HUES48 (cell line): ENCODE measurements around the gene HCK.

Experiments
- H3K27ac ChIP-seq: one replicate; pipeline ENCODE4 v1.7.0; 2013; ENCODE audit warnings: low read depth, low read length, inconsistent platforms
- H3K27me3 ChIP-seq: 2 replicates; pipeline ENCODE4 v1.6.1; 2013; ENCODE audit warnings: mild to moderate bottlenecking, low read length; ENCODE audit not compliant: control insufficient read depth, insufficient read depth
- H3K36me3 ChIP-seq: 2 replicates; pipeline ENCODE4 v1.6.1; 2013; ENCODE audit warnings: low read length; ENCODE audit not compliant: control insufficient read depth, insufficient read depth
- H3K4me1 ChIP-seq: 2 replicates; pipeline ENCODE4 v1.6.1; 2013; ENCODE audit warnings: mild to moderate bottlenecking, low read length; ENCODE audit not compliant: control insufficient read depth, insufficient read depth
- H3K4me3 ChIP-seq: 2 replicates; pipeline ENCODE4 v1.5.1; 2013; ENCODE audit warnings: mild to moderate bottlenecking, low read depth, low read length
- H3K9ac ChIP-seq: 2 replicates; pipeline ENCODE4 v1.6.1; 2013; ENCODE audit warnings: mild to moderate bottlenecking, low read depth, low read length, moderate library complexity
- H3K9me3 ChIP-seq: 2 replicates; pipeline ENCODE4 v1.6.1; 2013; ENCODE audit warnings: low read length; ENCODE audit not compliant: control insufficient read depth, insufficient read depth

The HCK gene

DNA sequence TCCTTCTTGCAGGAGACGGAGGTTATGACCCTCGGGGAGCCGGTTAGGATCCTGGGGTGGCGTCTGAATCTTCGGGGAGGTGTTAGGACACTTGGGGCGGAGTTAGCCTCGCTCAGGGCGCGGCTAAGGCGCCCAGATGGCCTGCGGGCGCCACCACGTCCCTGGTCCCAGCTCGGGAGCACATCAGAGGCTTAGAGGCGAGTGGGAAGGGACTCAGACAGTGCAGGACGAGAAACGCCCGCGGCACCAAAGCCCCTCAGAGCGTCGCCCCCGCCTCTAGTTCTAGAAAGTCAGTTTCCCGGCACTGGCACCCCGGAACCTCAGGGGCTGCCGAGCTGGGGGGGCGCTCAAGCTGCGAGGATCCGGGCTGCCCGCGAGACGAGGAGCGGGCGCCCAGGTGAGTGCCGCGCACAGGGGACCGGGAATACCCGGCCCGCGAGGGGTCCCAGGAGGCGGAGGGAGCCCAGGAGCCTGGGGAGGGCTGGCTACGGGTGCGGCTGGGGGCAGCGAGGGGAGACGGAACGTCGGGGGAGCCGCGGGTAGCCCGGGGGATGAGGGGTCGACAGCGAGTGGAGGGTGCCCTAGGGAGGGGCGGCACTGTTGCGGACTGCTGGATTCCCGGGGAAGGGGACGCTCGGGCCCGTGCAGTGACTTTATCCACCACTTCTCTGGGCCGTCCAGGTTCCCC, at the start of gene HCK:
TSS of gene HCK (plus strand) at position 153 of the 688 bp plus-strand sequence.
- H3K36me3 ChIP-seq = no peaks in the 10 kb centered on the region
- peak within 1 kb of the TSS; percentile 56 for H3K4me3 ChIP-seq
- 0 out of 2 replicates have a peak, but pooled peaks cover 2% of the 10 kb centered on the region for H3K4me1 ChIP-seq
- no peaks in the 10 kb centered on the region for H3K9me3 ChIP-seq
- H3K27me3 ChIP-seq = peaks cover 44% of the 10 kb centered on the region
- no peak within 1 kb of the TSS for H3K9ac ChIP-seq
- no peak within 1 kb of the TSS for H3K27ac ChIP-seq

DNA sequence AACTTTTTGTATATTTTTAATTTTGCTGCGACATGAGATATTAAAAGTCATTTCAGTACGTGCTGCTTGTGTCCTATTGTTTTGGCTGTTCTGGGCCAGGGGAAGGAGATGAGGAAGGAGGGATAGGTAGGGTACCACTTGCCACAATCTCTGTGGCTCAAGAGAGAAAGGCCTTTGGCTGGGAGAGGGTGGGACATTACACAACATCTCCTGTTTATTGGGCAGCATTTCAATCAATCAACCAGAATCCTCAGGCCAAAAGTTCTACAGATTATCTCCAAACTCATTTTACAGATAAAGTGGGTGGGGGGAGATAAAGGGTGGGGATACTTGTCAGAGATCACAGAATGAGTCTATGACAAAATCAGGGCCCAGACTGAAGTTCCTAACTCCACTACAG, 48.7 kb upstream of the HCK start:
- H3K27me3 ChIP-seq = no peaks in the 10 kb centered on the region

DNA sequence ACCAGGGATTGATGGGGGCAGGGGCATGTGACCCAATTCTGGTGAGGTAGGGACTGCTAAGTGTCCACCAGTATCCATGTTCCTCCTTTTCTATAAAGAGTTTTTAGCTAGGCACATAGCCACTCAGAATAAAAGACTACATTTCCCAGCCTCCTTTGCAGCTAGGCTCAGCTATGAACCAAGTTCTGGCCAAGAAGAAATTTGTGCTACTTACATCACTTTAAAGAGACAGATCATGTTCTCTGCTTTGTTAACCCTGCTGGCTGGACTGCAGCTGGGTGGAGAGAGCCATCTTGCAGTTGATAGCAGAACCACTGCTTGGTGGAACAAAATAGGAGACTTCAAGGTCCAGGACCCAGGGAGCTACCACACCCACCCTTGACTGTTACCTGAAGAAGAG, 47.1 kb upstream of the HCK start:
- Histone ChIP-seq H3K9me3 (no peaks in the 10 kb centered on the region), H3K27me3 (no peaks in the 10 kb centered on the region), H3K27ac (no peak overlapping the region), H3K4me3 (no peak overlapping the region), H3K4me1 (peaks cover 20% of the 10 kb centered on the region), H3K36me3 (no peaks in the 10 kb centered on the region), H3K9ac (no peak overlapping the region)

More for the DNA sequence above, 48.7 kb upstream of the HCK start:
- H3K27ac ChIP-seq = no peak overlapping the region
- no peak overlapping the region for H3K9ac ChIP-seq
- no peak overlapping the region for H3K4me3 ChIP-seq
- H3K9me3 ChIP-seq = no peaks in the 10 kb centered on the region
- H3K4me1 ChIP-seq = peaks cover 18% of the 10 kb centered on the region
- H3K36me3 ChIP-seq = no peaks in the 10 kb centered on the region

DNA sequence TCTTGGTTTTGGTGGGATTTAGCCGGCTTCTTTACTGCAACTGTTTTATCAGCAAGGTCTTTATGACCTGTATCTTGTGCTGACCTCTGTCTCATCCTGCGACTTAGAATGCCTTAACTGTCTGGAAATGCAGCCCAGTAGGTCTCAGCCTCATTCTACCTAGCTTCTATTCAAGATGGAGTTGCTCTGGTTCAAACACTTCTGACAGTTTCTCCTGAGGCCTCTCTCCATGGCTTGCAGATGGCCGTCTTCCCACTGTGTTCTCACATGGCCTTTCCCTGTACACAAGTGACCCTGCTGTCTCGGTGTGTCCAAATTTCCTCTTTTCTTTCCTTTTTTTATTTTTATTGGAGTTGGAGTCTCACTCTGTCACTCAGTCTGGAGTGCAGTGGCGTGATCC, 46.0 kb upstream of the HCK start:
- no peaks in the 10 kb centered on the region for H3K9me3 ChIP-seq
- peaks cover 24% of the 10 kb centered on the region for H3K4me1 ChIP-seq
- no peak overlapping the region for H3K27ac ChIP-seq
- no peak overlapping the region for H3K4me3 ChIP-seq
- no peaks in the 10 kb centered on the region for H3K36me3 ChIP-seq
- no peak overlapping the region for H3K9ac ChIP-seq
- no peaks in the 10 kb centered on the region for H3K27me3 ChIP-seq

DNA sequence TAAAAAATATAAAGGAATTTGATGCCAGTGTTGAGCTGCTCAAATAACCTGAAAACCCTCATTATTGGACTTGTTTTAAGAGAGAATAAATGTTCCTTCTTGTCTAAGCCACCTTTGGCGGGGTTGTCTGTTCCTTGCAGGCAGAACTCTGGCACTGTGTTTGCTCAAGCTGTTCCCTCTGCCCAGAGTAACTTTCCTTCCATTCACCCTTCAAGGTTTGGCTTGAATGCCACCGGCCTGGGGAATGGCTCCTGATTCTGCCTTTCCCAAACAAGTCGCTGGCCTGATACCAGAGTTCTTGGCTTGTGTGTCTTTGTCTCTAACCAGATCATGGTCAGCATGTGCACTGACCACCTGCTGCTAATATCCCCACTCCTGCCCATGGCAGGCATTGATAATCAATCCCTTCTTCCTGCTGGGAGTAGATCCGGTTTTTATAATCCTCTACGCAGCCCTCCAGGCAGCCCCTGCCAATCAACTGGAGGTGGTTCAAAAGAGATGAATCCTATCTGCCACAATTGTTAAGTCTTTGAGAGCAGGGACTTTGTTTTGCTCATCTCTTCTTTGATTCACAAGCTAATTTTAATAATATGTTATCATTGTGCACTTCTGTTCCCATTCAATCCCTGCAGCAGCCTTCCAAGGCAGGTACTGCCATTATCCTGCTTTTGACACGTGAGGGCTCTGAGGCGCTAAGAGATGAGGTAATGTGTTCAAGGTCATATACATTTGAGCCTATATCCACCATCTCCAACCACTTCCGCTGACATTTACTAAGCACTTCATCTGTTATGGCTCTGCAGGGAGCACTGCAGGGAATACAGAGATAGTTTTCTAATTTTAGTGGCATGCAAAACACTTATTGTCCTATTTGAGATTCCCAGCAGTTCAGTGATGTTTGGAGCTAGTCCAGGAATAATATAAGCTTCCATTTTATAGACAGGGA, 44.9 kb upstream of the HCK start:
- Histone ChIP-seq H3K4me1 (peaks cover 24% of the 10 kb centered on the region), H3K9ac (no peak overlapping the region), H3K27me3 (no peaks in the 10 kb centered on the region), H3K4me3 (no peak overlapping the region), H3K9me3 (no peaks in the 10 kb centered on the region), H3K27ac (peak overlapping the region; percentile 79), H3K36me3 (no peaks in the 10 kb centered on the region)

DNA sequence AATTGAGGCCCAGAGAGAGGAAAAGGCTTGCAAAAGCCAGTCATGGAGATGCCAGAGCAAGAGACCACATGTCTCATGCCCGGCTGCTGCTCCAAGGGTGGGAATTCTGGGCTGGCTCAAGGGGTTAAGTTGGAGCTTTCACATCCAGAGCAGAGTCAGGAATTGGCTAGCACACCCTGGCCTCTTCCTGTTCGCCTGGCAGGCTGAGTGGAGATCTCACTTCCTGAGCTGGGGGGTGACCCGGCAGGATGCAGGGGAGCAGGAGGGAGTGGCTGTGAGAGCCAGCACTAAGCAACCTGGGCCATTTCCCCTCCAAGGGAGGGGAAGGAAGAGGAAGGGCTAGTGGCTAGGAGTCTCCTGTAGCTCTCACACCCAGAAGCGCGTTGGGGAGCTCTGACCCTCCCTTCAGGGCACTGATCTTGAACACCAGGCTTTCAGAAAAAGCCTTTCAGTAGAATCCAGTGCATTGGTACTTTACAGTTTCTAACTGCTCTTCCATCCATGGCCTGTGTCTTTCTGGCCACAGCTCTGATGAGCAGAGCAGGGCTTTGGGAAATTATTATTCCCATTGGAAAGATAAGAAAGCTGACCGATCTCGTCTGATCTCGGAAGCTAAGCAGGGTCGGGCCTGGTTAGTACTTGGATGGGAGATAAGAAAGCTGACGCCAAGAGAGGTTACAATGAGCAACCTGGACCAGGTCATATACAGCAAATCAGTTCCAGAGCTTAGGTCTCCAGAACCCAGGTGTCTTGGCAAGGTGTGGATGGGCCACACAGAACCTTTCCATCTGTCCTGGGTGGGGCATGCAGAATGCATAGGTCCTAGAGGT, 44.0 kb upstream of the HCK start:
- H3K27ac ChIP-seq = peak overlapping the region; percentile 79
- H3K9me3 ChIP-seq = no peaks in the 10 kb centered on the region
- H3K27me3 ChIP-seq = no peaks in the 10 kb centered on the region
- no peaks in the 10 kb centered on the region for H3K36me3 ChIP-seq
- no peak overlapping the region for H3K4me3 ChIP-seq
- no peak overlapping the region for H3K9ac ChIP-seq
- H3K4me1 ChIP-seq = peaks cover 29% of the 10 kb centered on the region

DNA sequence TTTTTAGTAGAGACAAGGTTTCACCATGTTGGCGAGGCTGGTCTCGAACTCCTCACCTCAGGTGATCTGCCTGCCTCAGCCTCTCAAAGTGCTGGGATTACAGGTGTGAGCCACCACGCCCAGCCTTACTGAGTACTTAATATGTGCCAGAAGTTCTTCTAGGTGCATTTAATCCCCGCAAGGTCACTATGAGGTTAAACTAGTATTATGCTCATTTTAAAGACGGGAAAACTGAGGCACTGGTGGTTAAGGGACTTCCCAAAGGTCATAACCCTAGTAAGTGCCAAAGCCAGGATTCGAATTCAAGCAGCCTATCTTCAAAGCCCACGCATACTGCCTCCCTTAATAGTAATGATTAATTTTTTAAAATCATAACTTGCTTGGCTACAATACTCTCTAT, 42.5 kb upstream of the HCK start:
- H3K27me3 ChIP-seq = no peaks in the 10 kb centered on the region
- H3K36me3 ChIP-seq = no peaks in the 10 kb centered on the region
- H3K4me3 ChIP-seq = no peak overlapping the region
- H3K4me1 ChIP-seq = peaks cover 29% of the 10 kb centered on the region
- H3K27ac ChIP-seq = no peak overlapping the region
- no peaks in the 10 kb centered on the region for H3K9me3 ChIP-seq
- no peak overlapping the region for H3K9ac ChIP-seq

DNA sequence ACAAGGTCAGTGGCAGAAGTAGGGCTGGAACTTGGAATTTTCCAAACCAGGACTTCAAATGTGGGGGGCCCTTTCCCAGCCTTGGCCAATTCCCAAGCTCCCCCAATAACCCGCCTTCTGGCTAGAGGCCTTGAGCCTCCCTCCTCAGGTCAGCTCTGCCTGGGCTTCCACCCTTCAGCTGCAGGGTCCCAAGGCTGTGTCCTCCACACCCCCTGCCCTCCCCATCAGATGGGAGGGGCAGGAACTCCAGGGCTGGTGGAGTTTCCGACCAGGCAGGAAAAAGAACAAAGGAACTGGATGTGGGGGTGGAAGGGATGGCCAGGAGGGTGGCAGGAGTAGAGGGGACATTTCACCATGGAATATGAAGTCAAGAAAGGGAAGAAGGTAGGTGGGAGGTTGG, 41.9 kb upstream of the HCK start, which contains the start of gene CCM2L:
TSS of gene CCM2L (plus strand) at position 338 of the 400 bp plus-strand sequence. CDS start at position 355, 17 bp downstream.
- Histone ChIP-seq H3K9me3 (no peaks in the 10 kb centered on the region), H3K36me3 (no peaks in the 10 kb centered on the region), H3K9ac (no peak within 1 kb of the TSS), H3K4me1 (peaks cover 29% of the 10 kb centered on the region), H3K4me3 (no peak within 1 kb of the TSS), H3K27ac (no peak within 1 kb of the TSS), H3K27me3 (no peaks in the 10 kb centered on the region)

DNA sequence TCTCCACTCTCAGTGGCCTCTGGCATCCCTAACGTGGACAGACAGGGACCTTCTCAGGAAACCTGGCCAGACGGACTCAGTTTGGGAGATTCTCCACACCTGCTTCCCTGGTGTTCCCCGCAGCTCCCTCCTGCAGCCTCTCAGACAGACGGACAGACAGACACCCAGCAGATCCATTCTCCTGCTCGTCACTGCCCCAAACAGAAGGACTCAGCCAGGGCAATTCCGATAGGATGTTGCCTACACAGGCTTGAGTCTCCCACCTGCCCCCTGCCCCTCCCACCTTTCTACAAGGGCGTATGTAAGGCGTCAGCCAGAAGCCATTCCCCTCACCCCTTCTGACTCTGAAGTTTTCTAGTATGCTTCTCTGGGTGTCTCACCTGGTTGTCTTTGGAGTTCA, 41.4 kb upstream of the HCK start:
- peaks cover 29% of the 10 kb centered on the region for H3K4me1 ChIP-seq
- no peaks in the 10 kb centered on the region for H3K36me3 ChIP-seq
- no peaks in the 10 kb centered on the region for H3K9me3 ChIP-seq
- no peaks in the 10 kb centered on the region for H3K27me3 ChIP-seq
- no peak overlapping the region for H3K27ac ChIP-seq
- no peak overlapping the region for H3K4me3 ChIP-seq
- no peak overlapping the region for H3K9ac ChIP-seq

DNA sequence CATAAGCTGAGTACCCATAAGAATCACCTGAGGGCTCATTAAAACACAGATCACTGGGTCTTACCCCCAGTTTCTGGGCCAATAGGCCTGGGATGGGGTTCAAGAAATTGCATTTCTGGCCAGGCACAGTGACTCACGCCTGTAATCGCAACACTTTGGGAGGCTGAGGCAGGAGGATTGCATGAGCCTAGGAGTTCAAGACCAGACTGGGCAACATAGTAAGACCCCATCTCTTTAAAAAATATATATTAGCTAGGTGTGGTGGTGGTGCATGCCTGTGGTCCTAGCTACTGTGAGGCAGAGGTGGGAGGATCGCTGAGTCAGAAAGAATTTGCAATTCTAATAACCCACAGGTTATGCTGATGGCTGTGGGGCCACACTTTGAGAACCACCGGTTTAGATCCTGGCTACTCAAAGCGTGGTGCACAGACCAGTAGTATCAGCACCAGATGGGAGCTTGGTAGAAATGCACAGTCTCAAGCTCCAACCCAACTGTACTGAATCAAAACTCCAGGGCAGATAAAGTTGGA, 39.8 kb upstream of the HCK start:
- no peak overlapping the region for H3K9ac ChIP-seq
- no peak overlapping the region for H3K4me3 ChIP-seq
- H3K9me3 ChIP-seq = no peaks in the 10 kb centered on the region
- H3K27ac ChIP-seq = no peak overlapping the region
- peaks cover 24% of the 10 kb centered on the region for H3K4me1 ChIP-seq
- H3K36me3 ChIP-seq = no peaks in the 10 kb centered on the region
- H3K27me3 ChIP-seq = peaks cover 5% of the 10 kb centered on the region
